SK-N-SH (cell line): ENCODE data around the gene STON1.

Experiments
- CHD2 ChIP-seq: fragments of 150-350 bp; IDR thresholded peaks from 2 replicates; pipeline ENCODE4 v1.6.1; 2018; ENCODE audit warnings: low read length; ENCODE audit not compliant: partially characterized antibody
- CTCF ChIP-seq: fragments of 200-600 bp; sonication (generic); IDR thresholded peaks from 2 replicates; pipeline ENCODE4 v1.6.1; 2017; ENCODE audit warnings: antibody characterized with exemption, mild to moderate bottlenecking, moderate library complexity
- EP300 ChIP-seq, 2 experiments: IDR thresholded peaks; 2 replicates each; pipeline versions ENCODE4 v1.4.0 to v1.6.1; 2012; ENCODE audit warnings: borderline replicate concordance in 1 of 2, low read depth in 1 of 2, low read length in 1 of 2
- EZH2phosphoT487 ChIP-seq: fragments of 200-600 bp; sonication (generic); IDR thresholded peaks from 2 replicates; pipeline ENCODE4 v1.6.1; 2017; ENCODE audit warnings: low read depth, mixed run types, mild to moderate bottlenecking, antibody characterized with exemption, moderate library complexity, borderline replicate concordance
- FOSL2 ChIP-seq: IDR thresholded peaks from 2 replicates; pipeline ENCODE4 v1.4.0; 2012; ENCODE audit warnings: low read depth, mild to moderate bottlenecking, moderate library complexity, borderline replicate concordance
- FOXJ3 ChIP-seq: sonication (generic); formaldehyde crosslinking; IDR thresholded peaks from 2 replicates; pipeline ENCODE4 v1.5.1; 2020; ENCODE audit warnings: mild to moderate bottlenecking, missing genetic modification reagents
- FOXM1 ChIP-seq: IDR thresholded peaks from 2 replicates; pipeline ENCODE4 v1.4.0; 2012; ENCODE audit warnings: low read depth, mild to moderate bottlenecking
- GABPA ChIP-seq: IDR thresholded peaks from 2 replicates; pipeline ENCODE4 v1.4.0; 2012; ENCODE audit warnings: low read depth, mild to moderate bottlenecking
- NRF1 ChIP-seq: IDR thresholded peaks from 2 replicates; pipeline ENCODE4 v1.6.1; 2012; ENCODE audit warnings: low read depth, mild to moderate bottlenecking, low read length
- RAD21 ChIP-seq: IDR thresholded peaks from 2 replicates; pipeline ENCODE4 v1.6.1; 2012; ENCODE audit warnings: mild to moderate bottlenecking, low read length
- RCOR1 ChIP-seq: fragments of 150-350 bp; IDR thresholded peaks from 2 replicates; pipeline ENCODE4 v1.6.1; 2017; ENCODE audit warnings: antibody characterized with exemption, low read length
- REST ChIP-seq: IDR thresholded peaks from 2 replicates; pipeline ENCODE4 v1.6.1; 2012; ENCODE audit warnings: mild to moderate bottlenecking, low read depth, low read length, moderate library complexity
- SMC3 ChIP-seq: IDR thresholded peaks from 2 replicates; pipeline ENCODE4 v1.6.1; 2012; ENCODE audit warnings: low read depth, low read length, improper control_type of control experiment
- USF1 ChIP-seq: IDR thresholded peaks from 2 replicates; pipeline ENCODE4 v1.4.0; 2012; ENCODE audit warnings: low read depth, borderline replicate concordance

GRCh38 chr2:48480526-48480925 is 49.4 kb upstream of the STON1 start:
- no peak for TF ChIP-seq CTCF
- no peak for TF ChIP-seq FOXM1
- TF ChIP-seq USF1 = no peak
- no peak for TF ChIP-seq EP300 (IDR thresholded peaks at IDR 0.05; ENCODE audit: borderline replicate concordance in 1 of 2, low read depth in 1 of 2, low read length in 1 of 2)
- no peak for TF ChIP-seq EZH2phosphoT487
- no peak for TF ChIP-seq FOSL2
- no peak for TF ChIP-seq RCOR1
- TF ChIP-seq SMC3 = no peak
- TF ChIP-seq FOXJ3 (CRISPR knock-in tag) = no peak
- TF ChIP-seq CHD2 = no peak
- TF ChIP-seq NRF1 = no peak
- no peak for TF ChIP-seq RAD21
- no peak for TF ChIP-seq GABPA
- TF ChIP-seq REST = no peak
